ENCODE measurements around the gene MRPS16. TPM values are rescaled to one million over a fixed set of nuclear protein-coding genes. Genes with fewer than 3 reads are reported as not detected.

Gene MRPS16
- total RNA-seq, 4 donors from 2014 or later, result 41.8 to 57.6 (median 53.1) TPM

DNA sequence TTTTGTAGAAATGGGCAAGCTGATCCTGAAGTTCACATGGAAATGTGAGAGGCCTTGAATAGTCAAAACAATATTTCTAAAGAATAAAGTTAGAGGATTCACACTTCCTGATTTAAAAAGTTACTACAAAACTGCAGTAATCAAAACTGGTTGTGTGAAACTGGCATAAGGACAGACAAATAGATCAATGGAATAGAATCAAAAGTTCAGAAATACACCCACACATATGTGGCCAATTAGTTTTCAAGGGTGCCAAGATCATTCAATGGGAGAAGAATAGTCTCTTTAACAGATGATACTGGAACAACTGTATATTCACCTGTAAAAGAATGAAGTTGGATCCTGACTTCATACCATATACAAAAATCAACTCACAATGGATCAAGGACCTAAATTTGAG, 33.1 kb downstream of the MRPS16 start:
- intact Hi-C loops (cut with DNase I), result no loop called here
- no peaks in the 10 kb centered on the region for H3K4me1 ChIP-seq
- H3K36me3 ChIP-seq, result peaks cover 10 to 11% of the 10 kb centered on the region in 2 donors
- no peak for TF ChIP-seq POLR2A (IDR thresholded peaks at IDR 0.05)
- TF ChIP-seq, protein P1, sequence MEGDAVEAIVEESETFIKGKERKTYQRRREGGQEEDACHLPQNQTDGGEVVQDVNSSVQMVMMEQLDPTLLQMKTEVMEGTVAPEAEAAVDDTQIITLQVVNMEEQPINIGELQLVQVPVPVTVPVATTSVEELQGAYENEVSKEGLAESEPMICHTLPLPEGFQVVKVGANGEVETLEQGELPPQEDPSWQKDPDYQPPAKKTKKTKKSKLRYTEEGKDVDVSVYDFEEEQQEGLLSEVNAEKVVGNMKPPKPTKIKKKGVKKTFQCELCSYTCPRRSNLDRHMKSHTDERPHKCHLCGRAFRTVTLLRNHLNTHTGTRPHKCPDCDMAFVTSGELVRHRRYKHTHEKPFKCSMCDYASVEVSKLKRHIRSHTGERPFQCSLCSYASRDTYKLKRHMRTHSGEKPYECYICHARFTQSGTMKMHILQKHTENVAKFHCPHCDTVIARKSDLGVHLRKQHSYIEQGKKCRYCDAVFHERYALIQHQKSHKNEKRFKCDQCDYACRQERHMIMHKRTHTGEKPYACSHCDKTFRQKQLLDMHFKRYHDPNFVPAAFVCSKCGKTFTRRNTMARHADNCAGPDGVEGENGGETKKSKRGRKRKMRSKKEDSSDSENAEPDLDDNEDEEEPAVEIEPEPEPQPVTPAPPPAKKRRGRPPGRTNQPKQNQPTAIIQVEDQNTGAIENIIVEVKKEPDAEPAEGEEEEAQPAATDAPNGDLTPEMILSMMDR (IDR thresholded peaks at IDR 0.05), result no peak
- no peaks in the 10 kb centered on the region for H3K27me3 ChIP-seq
- no peak overlapping the region for H3K4me3 ChIP-seq (replicated peaks in 1 of 3)
- DNase-seq, result no peak
- no peaks in the 10 kb centered on the region for H3K9me3 ChIP-seq
- H3K27ac ChIP-seq, result no peak overlapping the region

DNA sequence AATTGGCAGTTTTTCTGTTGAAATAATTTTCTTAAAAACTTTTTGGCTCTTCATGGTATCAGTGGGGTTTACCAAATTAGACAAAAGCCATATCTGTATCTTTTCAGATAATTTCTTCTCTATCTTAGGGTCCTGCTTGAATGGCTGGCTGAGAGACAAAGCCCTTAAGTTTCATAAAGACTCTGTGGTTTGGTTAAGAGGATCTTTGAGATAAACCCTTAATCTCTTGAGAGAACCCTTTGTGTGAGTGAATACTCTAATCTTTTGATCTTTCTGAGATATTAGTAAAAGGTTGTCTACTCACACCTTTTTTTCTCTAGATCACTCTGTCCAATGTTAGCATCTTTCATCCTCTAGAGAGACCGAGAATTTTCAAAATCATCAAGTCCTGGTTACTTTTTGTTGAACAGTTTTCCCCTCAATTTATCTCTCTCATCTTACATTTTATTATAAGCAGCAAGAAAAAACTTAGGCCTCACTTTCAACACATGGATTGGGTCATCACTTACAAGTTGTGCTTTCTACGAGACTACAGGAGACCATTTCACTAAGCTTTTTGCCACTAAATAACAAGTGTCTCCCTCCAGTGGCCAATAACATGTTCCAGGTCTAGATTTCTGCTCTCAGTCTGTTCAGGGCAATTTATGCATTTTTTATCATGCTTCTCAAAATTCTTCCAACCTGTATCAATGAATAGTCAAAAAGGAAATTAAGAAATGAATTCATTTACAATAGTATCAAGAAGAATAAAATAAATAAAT, 33.8 kb downstream of the MRPS16 start:
- H3K9me3 ChIP-seq, result no peaks in the 10 kb centered on the region
- intact Hi-C loops (cut with DNase I), result no loop called here
- H3K4me3 ChIP-seq (replicated peaks in 1 of 3), result no peak overlapping the region
- DNase-seq, result no peak
- H3K27me3 ChIP-seq, result no peaks in the 10 kb centered on the region
- WGBS, 2 donors, result 92 to 97% methylated on average over 2 of the region's 2 CpGs
- no peak overlapping the region for H3K27ac ChIP-seq
- H3K36me3 ChIP-seq, result peaks cover 10 to 11% of the 10 kb centered on the region in 2 donors
- no peaks in the 10 kb centered on the region for H3K4me1 ChIP-seq
- TF ChIP-seq, protein P1 (IDR thresholded peaks at IDR 0.05), result no peak
- TF ChIP-seq POLR2A (IDR thresholded peaks at IDR 0.05), result no peak

DNA sequence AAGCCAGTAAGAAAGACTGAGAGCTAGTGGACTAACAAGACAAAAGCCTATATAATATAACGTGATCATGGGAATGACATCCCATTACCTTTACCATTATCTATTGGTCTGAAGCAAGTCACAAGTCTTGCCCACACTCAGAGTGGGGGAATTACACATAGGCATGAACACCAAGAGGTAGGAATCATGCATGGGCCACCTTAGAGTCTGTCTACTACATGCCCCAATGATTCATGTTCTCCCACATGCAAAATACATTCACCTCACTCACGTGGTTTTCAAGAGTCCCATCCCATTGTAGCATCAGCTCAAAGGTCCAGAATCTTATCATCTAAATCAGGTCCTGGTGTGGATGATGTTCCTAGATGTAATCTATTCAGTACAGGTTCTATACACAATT, 34.8 kb downstream of the MRPS16 start:
- no peaks in the 10 kb centered on the region for H3K27me3 ChIP-seq
- no peaks in the 10 kb centered on the region for H3K9me3 ChIP-seq
- no peak overlapping the region for H3K4me3 ChIP-seq (replicated peaks in 1 of 3)
- no peak for TF ChIP-seq POLR2A (IDR thresholded peaks at IDR 0.05)
- TF ChIP-seq, protein P1 (IDR thresholded peaks at IDR 0.05), result no peak
- no peaks in the 10 kb centered on the region for H3K4me1 ChIP-seq
- 93 to 98% methylated on average over 2 of the region's 2 CpGs for WGBS, 2 donors
- no peak overlapping the region for H3K27ac ChIP-seq
- peaks cover 10 to 11% of the 10 kb centered on the region in 2 donors for H3K36me3 ChIP-seq
- intact Hi-C loops (cut with DNase I), result no loop called here
- no peak for DNase-seq

DNA sequence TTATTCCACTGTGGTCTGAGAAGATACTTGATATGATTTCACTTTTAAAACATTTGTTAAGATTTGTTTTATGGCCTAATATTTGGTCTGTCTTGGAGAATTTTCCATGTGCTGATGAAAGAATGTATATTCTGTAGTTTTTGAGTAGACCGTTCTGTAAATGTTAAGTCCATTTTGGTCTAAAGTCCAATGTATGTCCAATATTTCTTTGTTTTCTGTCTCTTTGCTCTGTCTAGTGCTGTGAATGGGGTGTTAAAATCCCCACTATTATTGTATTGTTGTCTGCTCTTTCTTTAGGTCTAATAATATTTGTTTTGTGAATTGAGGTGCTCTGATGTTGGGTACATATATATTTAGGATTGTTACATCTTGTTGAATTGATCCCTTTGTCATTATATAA, 36.7 kb downstream of the MRPS16 start:
- no peaks in the 10 kb centered on the region for H3K9me3 ChIP-seq
- peaks cover 10 to 11% of the 10 kb centered on the region in 2 donors for H3K36me3 ChIP-seq
- H3K4me3 ChIP-seq (replicated peaks in 1 of 3), result no peak overlapping the region
- DNase-seq, result no peak
- H3K27ac ChIP-seq, result no peak overlapping the region
- TF ChIP-seq, protein P1 (IDR thresholded peaks at IDR 0.05), result no peak
- no peak for TF ChIP-seq POLR2A (IDR thresholded peaks at IDR 0.05)
- H3K27me3 ChIP-seq, result no peaks in the 10 kb centered on the region
- WGBS, 2 donors, result 94 to 96% methylated on average over 1 of the region's 1 CpG
- no peaks in the 10 kb centered on the region for H3K4me1 ChIP-seq
- intact Hi-C loops (cut with DNase I), result no loop called here

DNA sequence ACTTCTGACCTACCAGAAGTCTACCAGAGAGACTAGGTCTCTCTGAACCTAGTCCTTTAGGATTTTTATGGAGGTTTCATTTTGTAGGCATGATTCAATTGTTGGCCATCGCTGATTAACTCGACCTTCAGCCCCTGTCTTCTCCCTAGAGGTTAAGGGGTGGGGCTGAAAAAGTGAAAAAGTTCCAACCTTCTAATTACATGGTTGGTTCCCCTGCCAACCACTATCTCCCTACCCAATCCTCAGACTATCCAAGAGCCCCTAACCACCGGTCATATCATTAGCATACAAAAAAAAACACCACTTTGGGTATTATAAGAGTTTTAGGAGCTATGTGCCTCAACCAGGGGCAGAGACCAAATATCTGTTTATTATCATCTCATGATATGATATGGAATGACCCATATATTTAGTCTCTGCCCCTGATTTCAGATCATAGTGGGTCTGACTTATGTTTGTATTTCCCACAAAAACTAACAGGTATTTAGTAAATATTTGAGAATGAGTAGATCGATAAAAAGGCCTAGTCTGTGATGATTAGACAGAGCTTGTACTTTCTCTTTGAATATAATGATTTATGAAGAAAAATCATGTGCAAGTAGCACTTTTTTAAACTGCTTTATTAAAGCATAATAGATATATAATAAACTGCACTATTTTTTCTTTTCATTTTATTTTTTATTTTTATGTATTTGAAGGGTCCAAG, 41.2 kb downstream of the MRPS16 start:
- peaks cover 0 to 7% of the 10 kb centered on the region in 2 donors for H3K36me3 ChIP-seq
- DNase-seq, result no peak
- H3K4me3 ChIP-seq (replicated peaks in 1 of 3), result no peak overlapping the region
- intact Hi-C loops (cut with DNase I), result no loop called here
- no peak for TF ChIP-seq POLR2A (IDR thresholded peaks at IDR 0.05)
- TF ChIP-seq, protein P1 (IDR thresholded peaks at IDR 0.05), result no peak
- WGBS, 2 donors, result 94 to 95% methylated on average over 4 of the region's 4 CpGs
- H3K9me3 ChIP-seq, result no peaks in the 10 kb centered on the region
- H3K27me3 ChIP-seq, result no peaks in the 10 kb centered on the region
- no peak overlapping the region for H3K27ac ChIP-seq
- no peaks in the 10 kb centered on the region for H3K4me1 ChIP-seq
